ENCODE data around the gene PAPPA.

PAPPA gene

DNA sequence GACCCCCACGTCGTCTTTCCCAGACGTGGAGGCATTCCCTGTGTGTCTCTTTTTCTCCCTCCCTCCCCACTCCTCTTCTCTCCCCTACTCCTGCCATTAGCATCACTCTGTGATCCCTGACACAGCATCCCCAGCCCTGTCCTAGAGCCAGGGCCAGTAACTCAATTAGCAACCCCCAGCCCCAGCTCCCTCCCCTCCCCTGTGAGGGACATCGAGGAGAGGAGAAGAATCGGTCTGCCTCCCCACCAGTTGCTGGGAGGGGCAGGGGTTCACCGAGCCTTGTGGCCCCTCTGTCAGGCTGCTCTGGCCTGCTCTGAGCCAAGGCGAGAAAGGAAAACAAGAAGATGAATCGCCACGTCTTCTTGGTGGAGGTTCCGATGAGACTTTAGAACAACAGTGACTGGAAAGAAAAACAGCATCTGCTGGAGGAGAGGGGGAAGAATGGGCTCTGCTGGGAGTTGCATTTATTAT, 123.1 kb downstream of the PAPPA start:
- no peak for DNase-seq (ENCODE audit: low spot score)

DNA sequence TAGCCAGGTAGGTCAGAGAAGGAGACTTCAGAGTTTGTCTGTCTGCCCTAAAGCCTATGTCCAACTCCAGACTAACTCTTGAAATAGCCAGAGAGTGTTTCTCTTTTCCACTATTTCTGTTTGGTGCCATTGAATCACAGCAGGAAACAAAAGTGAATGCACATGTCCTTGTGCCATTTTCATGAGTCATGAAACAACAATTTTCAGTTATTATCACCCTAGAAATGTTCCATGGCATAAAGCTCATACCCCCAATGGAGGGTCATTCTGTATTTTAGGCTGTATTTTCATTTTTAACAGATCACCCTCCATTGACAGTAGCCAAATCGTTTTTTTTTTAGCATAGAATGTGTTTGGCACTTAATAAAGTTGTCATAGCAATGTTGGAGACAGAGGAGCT, 124.7 kb downstream of the PAPPA start:
- no peak for DNase-seq (ENCODE audit: low spot score)

- DNase-seq (ENCODE audit: low spot score), result no peak
Observed at GRCh38 chr9:116279230-116279629, 125.6 kb downstream of the PAPPA start.

GRCh38 chr9:116280529-116280928, 126.9 kb downstream of the PAPPA start:
- no peak for DNase-seq (ENCODE audit: low spot score)

DNA sequence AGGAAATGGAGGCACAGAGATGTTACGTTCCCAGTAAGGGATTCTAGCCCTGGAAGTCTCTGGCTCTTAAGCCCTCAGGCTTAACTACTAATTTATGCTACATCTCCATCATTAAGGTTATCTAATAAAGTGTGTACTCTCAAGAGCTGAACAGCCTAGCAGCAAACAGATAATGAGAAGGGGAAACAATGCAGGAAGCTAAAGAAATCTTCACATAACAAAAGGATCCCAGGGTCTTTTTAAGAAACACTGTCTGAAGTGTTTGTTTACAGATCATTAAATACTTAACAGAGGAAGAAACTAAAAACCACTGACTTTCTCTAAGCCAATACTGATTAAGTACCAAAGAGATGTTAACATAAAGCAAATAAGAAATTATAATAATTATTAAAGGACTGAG, 129.0 kb downstream of the PAPPA start:
- no peak for DNase-seq (ENCODE audit: low spot score)

- no peak for DNase-seq (ENCODE audit: low spot score)
Observed at GRCh38 chr9:116284518-116284917, 130.9 kb downstream of the PAPPA start.

- no peak for DNase-seq (ENCODE audit: low spot score)
Observed at GRCh38 chr9:116285320-116285719, 131.7 kb downstream of the PAPPA start.

DNA sequence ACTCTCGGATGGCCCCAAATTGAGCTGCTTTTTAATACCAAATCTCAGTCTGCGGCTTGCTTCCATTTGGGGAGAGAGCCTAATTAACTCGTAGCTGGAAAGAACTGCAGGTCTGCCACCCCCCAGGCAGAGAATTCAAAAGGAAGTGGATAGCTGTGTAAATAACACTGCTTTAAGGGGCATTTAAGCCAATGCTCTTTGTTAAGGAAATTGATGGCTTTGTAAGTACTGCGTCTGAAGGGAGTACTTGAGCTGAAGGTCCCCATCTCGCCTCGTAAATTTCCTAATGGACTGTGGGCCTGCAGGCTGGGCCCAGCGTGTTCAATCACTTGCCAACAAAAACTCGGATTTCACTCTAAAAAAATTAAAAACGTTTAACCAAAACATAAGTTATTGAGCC, 132.7 kb downstream of the PAPPA start:
- no peak for DNase-seq (ENCODE audit: low spot score)

GRCh38 chr9:116287721-116288120, 134.1 kb downstream of the PAPPA start:
- no peak for DNase-seq (ENCODE audit: low spot score)

DNA sequence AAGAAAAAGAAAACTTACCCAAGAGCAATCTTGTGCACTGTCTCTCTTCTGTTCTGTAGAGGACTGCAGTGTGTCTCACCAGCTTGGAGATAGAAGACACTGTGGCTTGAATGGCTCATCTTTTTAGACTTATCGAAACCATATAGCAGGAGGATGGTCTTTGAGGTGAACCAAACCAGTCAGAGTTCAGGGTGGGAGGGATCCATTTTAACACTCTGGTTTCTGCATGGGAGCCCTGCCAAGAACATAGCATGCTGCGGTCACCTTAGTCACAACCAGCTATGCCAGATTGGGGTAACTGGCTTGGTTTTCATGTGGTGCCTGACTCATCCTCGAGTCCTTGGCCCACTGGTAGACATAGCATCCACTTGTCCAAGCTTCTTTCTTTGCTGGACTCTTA, 135.1 kb downstream of the PAPPA start:
- DNase-seq (ENCODE audit: low spot score), result no peak

DNA sequence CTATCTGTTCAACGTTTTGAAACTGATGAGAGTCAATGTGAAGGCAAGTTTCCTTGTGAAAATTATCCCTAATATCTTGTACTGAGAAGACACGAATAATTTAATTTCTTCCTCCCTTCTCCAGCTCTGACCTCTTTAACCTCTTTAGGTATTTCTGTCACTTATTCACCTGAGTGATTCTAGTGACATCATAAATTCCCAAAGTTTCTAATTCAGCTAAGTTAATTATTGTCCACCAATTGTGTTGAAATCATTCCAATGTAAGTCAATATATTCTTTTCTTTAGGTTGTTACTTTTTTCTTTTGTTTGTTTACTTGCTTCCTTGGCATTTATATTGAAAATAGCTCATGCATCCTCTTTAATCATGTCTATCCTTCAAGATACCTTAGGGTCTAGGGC, 143.8 kb downstream of the PAPPA start:
- DNase-seq (ENCODE audit: low spot score), result no peak

DNA sequence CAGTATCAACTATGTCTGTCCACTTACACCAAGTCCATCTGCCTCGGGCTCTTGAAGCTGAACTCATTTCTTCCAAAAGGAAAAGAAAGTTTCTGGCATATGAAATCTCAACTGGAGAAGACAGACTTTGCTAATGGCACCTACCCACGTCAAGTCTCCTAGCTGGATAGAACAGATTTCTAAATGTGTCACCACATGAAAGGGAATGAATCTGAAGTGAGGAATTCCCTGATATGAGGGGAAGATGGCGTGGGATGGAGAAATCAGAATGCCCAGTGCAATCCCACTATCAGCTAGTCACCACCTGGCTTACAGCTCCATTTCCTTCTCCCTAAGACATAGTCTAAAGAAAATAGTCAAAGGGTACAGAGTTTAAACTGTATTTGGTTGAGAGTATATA, 144.7 kb downstream of the PAPPA start:
- DNase-seq (ENCODE audit: low spot score), result no peak

GRCh38 chr9:116298878-116299391, 145.3 kb downstream of the PAPPA start:
- no peak for DNase-seq (ENCODE audit: low spot score)

GRCh38 chr9:116300360-116300870, 146.8 kb downstream of the PAPPA start:
- no peak for DNase-seq (ENCODE audit: low spot score)

DNA sequence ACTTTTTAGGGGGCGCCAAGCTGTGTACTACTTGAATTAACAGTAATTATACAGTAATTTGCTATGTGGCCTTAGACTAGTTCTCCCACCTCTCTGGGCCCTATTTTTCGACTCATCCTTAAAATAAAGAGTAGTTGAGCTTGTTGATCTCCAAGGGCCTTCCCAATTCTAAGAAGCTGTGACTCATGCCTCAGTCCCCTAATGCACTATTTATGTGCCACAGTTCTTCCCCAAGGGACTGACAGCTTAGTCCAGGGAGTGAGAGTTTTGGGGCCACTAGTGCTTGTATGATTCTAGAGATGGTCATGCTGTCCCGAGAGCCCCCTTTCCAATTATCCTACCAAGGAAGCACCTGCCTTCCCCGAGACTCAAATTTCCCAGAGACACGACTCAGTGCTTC, 149.7 kb downstream of the PAPPA start:
- no peak for DNase-seq (ENCODE audit: low spot score)

DNA sequence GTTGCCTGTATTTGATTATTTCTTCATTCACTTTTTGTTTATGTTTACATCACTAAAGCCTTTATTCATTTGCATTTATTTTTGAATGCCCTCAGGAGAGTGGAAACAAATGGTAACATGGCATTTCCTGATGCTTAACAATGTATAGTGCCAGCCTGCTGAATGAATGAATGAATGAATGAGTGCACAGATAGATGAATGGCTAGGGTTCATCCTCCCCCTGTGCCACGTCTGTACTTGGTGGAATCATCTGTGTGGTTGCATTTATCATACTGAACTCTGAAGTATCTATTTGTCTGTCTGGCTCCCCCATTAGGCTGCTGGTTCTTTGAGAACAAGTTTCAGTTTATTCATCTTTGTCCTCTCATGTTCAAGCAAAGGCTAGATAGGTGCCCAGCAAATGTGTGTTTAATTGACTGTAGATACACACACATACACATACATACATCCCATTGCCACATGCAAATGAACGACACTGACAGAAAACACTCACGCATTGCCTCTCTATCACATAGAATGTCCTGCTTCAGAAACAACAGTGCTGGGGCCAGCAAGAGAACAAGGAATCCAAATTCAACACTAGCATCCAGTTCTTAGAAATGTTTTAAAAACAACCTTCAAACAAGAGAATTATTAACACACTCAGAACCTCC, 150.4 kb downstream of the PAPPA start:
- no peak for DNase-seq (ENCODE audit: low spot score)

DNA sequence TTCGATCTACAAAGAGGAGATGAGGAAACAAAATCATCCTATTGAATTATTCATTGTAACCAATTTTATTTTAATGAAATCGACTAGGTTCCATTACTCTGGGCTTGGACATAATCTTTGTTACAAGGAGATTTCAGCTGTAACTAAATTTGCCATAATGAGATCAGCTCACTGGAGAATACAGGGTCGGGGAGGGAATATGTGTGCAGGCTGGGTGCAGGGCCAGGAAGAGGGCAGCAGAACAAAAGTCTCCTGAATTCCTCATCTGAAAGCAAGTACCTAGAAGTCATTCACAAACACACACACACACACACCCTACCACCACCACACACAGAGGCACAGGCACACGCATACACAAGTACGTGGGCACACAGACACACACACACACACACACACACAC, 151.2 kb downstream of the PAPPA start:
- no peak for DNase-seq (ENCODE audit: low spot score)

DNA sequence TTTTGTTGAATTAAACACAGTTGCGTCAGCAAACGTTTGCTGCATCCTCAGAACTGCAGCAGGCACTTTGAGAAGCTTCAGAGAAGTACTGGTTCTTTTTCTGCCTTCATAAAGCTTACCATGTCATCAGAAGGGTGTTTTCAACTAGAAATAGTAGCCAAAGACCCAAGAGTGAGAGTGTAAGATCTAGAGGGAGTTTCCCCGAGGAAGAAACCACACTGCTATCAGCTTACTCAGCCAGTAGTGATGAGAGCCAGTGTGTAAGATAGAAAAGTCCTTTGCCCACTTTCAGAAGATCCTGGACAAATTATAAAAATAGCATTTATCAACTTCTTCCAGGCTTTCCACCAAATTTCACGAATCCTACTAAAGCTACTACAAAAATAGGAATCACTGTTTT, 154.5 kb downstream of the PAPPA start:
- DNase-seq (ENCODE audit: low spot score), result no peak

DNA sequence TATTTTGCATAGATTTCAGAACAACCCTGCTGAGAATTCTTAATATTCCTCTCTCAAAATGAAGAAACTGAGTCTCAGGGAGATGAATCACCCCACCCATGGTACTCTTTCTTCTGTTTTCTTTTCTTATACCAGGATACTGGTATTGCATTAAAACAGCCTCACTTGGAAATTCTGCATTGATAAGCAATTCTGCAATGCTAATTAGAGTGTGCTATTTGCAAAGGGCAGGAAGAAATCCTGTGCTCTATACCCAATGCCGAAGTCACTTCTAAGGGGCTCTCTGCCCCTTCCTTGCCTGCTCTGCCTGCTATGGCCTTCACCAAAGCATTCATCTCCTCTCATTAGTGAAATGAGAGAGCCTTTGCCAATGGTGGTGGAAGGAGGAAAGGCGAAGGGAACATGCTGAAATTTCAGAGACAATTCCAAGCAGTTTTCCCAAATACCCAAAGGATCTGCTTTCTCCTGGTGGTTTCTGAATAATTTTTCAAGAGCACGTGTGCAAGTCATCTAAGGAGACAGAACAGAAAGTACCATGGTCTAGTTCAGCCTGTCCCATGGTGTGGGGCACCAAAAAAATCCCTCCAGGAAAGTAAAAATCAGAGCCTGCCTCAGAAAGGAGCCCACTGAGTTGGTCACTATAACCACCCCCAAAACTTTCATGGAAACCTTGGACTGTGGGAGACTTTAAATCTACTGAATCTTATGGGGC, 156.5 kb downstream of the PAPPA start:
- DNase-seq (ENCODE audit: low spot score), result no peak

DNA sequence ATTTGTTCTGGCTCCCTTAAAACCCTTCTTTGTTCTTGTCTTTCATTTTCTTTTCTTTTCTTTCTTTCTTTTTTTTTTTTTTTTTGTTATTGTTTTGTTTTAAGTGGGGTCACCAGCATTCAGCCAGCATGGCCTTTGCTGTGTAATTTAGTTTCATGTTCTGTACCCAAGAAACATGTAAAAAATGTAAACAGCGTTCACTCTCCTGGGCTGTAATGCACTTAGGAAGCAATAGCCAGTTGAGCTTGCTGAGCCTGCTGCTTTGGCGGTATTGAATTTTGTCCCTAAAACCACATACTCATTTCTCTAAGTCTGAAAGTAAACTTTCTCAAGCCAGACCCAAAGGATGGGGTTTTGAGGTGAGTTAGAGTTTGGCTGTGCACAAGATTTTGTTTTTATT, 158.6 kb downstream of the PAPPA start:
- DNase-seq (ENCODE audit: low spot score), result no peak

DNA sequence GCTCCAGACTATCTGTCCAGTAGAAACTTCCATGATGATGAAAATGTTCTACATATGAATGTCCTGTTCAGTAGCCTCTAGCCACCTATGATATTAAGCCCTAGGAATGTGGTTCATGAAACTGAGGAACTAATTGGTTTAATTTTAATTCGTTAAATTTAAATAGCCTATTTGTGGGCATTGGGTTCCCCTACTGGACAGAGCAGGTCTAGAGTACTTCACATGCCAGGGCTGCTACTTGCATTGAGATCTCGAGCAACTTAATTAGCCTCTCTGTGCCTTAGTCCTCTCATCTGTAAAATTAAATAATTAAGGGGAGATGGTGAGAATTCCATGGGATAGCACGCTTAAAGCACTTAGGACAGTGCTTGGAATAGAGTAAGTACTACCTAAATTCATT, 160.0 kb downstream of the PAPPA start:
- DNase-seq (ENCODE audit: low spot score), result no peak

DNA sequence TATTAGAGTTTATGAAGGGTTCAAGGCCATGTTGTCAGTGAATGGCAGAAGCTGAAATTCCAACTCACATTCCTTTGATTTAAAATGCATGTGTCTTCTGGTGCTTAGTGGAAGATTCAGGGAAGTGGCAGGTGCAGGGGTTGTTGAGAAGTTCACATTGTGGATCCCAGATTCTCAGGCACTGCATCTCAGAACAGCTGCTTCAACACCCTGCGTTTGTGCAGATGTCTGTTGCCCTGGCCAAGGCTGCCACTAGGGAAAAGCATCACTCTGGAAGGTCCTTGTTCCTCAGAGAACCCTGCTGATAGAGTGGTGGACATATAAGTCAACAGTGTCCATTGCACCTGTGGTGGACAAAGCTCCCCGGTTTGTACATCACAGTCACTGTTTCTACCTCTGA, 162.7 kb downstream of the PAPPA start:
- no peak for DNase-seq (ENCODE audit: low spot score)

DNA sequence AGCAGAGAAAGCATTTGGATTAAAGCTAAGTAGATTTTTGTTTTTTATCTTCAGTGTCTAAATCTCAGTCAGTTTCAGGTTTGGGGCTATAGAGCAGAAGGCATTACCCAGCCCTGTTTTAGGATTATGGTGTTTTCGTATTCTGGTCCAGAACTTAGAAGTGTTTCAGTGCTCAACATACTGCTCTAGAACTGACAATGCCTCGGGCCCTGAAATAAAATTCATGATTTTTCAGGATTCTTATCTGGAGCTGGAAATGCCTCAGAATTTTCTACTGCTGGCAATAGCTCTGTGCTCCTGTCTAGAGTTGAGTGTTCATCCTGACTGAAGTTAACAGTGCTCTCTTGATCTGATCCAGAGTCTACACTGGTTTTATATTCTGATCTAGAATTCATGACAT, 163.9 kb downstream of the PAPPA start:
- no peak for DNase-seq (ENCODE audit: low spot score)

Data from activated CD4-positive, alpha-beta T cell treated with anti-CD3 and anti-CD28 coated beads, Interleukin-2, Interleukin-4, amounts not matched to agents 100 ng/mL and 50 ng/mL, durations not matched to agents 16 hours and 8 hours (primary cell).